NCI-H524 (cell line): ENCODE data around the gene CTNNB1.

ENCODE experiments used
- DNase-seq, 2 experiments: peaks; one replicate each; lab custom pipeline; 2025; lab: John Stamatoyannopoulos, UW

CTNNB1 gene

GRCh38 chr3:41192885-41193284, 6.4 kb upstream of the CTNNB1 start:
- no peak for DNase-seq

- DNase-seq = no peak
These were observed 5.3 kb upstream of the CTNNB1 start for GRCh38 chr3:41193794-41194539.

- peak in 1 of 2 experiments; percentile 28 for DNase-seq
These were observed 4.6 kb upstream of the CTNNB1 start for GRCh38 chr3:41194701-41195100.

GRCh38 chr3:41195946-41196345, 3.4 kb upstream of the CTNNB1 start:
- DNase-seq = peak in 1 of 2 experiments; percentile 62

GRCh38 chr3:41196499-41197410, 2.5 kb upstream of the CTNNB1 start:
- DNase-seq = no peak

- DNase-seq = peak in 1 of 2 experiments; percentile 40
These were observed 1.3 kb upstream of the CTNNB1 start for GRCh38 chr3:41198046-41198445.

- peak; percentile 60 to 74 for DNase-seq
These were observed 779 bp upstream of the CTNNB1 start for GRCh38 chr3:41198526-41198925.

GRCh38 chr3:41199866-41200668, 762 bp downstream of the CTNNB1 start:
- DNase-seq = peak in 1 of 2 experiments; percentile 13

GRCh38 chr3:41200669-41201021, 1.3 kb downstream of the CTNNB1 start:
- peak; percentile 34 to 52 for DNase-seq

GRCh38 chr3:41202075-41202833, 2.9 kb downstream of the CTNNB1 start:
- DNase-seq = no peak

- peak in 1 of 2 experiments; percentile 61 for DNase-seq
These were observed 3.6 kb downstream of the CTNNB1 start for GRCh38 chr3:41202834-41203345.

- peak in 1 of 2 experiments; percentile 16 for DNase-seq
These were observed 5.1 kb downstream of the CTNNB1 start for GRCh38 chr3:41204369-41204768.

GRCh38 chr3:41205591-41205990, 6.3 kb downstream of the CTNNB1 start:
- no peak for DNase-seq

- DNase-seq = no peak
These were observed 8.1 kb downstream of the CTNNB1 start for GRCh38 chr3:41207355-41207754.

GRCh38 chr3:41208507-41209220, 9.4 kb downstream of the CTNNB1 start:
- DNase-seq = no peak

- DNase-seq = no peak
These were observed 10.3 kb downstream of the CTNNB1 start for GRCh38 chr3:41209646-41210045.

- DNase-seq = no peak
These were observed 11.7 kb downstream of the CTNNB1 start for GRCh38 chr3:41210966-41211365.

GRCh38 chr3:41212088-41212487, 12.8 kb downstream of the CTNNB1 start:
- DNase-seq = no peak

- no peak for DNase-seq
These were observed 14.3 kb downstream of the CTNNB1 start for GRCh38 chr3:41213588-41213987.

- DNase-seq = no peak
These were observed 17.1 kb downstream of the CTNNB1 start for GRCh38 chr3:41216422-41216821.

- DNase-seq = no peak
These were observed 17.7 kb downstream of the CTNNB1 start for GRCh38 chr3:41216993-41217392.
